Testis (tissue), 2 donors: ENCODE measurements around the gene KCNJ10.

Source experiments
- CTCF ChIP-seq, 3 experiments: fragments of 450-650 bp in 2 of 3; fragments of 200-600 bp in 1 of 3; sonication (generic) in 1 of 3; IDR thresholded peaks; one replicate each; pipeline ENCODE4 v1.5.1; 2016 to 2019; ENCODE audit warnings: antibody characterized with exemption in 3 of 3, mild to moderate bottlenecking in 2 of 3, moderate library complexity in 1 of 3
- POLR2A ChIP-seq: fragments of 450-650 bp; IDR thresholded peaks from one replicate; pipeline ENCODE4 v1.6.1; 2017; ENCODE audit warnings: antibody characterized with exemption, mild to moderate bottlenecking, moderate library complexity

GRCh38 chr1:160082926-160083325 is 13.0 kb upstream of the KCNJ10 start:
- TF ChIP-seq CTCF (IDR thresholded peaks at IDR 0.05) (no peak), POLR2A (no peak)
